Stimulated activated CD8-positive, alpha-beta memory T cell treated with anti-CD3 and anti-CD28 coated beads, Interleukin-7, amount 100 ng/mL, for 48 hours (primary cell): Measurements from ENCODE around the gene AAMP.
"Not testable (repeated sequence)": the region's sequence is repeated elsewhere in the genome, so short reads cannot be mapped to it uniquely, and the experiment has no call there.

Source experiments
- DNase-seq, 2 donors: peaks; one replicate each; pipeline ENCODE4 v3.0.0-alpha.2; 2020; ENCODE audit warnings: low read depth in 1 of 2; ENCODE audit errors: extremely low read depth in 1 of 2

Gene AAMP

GRCh38 chr2:218269900-218270720 is at the start of gene AAMP, which contains the start of gene PNKD:
Gene AAMP (minus strand): TSS chr2:218270137. CDS start chr2:218270086, 51 bp downstream.
Gene PNKD (plus strand): TSS chr2:218270519. CDS start chr2:218270536, 17 bp downstream.
- peak; percentile 99 to 100 for DNase-seq

GRCh38 chr2:218318241-218318640 is 48.3 kb upstream of the AAMP start:
- no peak for DNase-seq

- no peak for DNase-seq
Measured at GRCh38 chr2:218317835-218318234, 47.9 kb upstream of the AAMP start.

GRCh38 chr2:218317303-218317630 is 47.3 kb upstream of the AAMP start:
- DNase-seq = no peak

GRCh38 chr2:218315397-218315796 is 45.5 kb upstream of the AAMP start:
- DNase-seq = no peak

GRCh38 chr2:218314764-218315163 is 44.8 kb upstream of the AAMP start:
- not testable (repeated sequence) for DNase-seq

- DNase-seq = no peak
Measured at GRCh38 chr2:218313356-218313755, 43.4 kb upstream of the AAMP start.

- DNase-seq = no peak
Measured at GRCh38 chr2:218312267-218312756, 42.4 kb upstream of the AAMP start.

GRCh38 chr2:218311541-218312266 is 41.8 kb upstream of the AAMP start:
- not testable (repeated sequence) for DNase-seq

GRCh38 chr2:218310853-218311540 is 41.1 kb upstream of the AAMP start:
- no peak for DNase-seq

GRCh38 chr2:218307415-218308090 is 37.6 kb upstream of the AAMP start:
- DNase-seq = no peak

GRCh38 chr2:218306184-218306920 is 36.4 kb upstream of the AAMP start:
- no peak for DNase-seq

- no peak for DNase-seq
Measured at GRCh38 chr2:218305383-218305782, 35.4 kb upstream of the AAMP start.

- peak; percentile 67 to 84 for DNase-seq
Measured at GRCh38 chr2:218301176-218301819, 31.4 kb upstream of the AAMP start.

- no peak for DNase-seq
Measured at GRCh38 chr2:218300141-218300540, 30.2 kb upstream of the AAMP start.

- DNase-seq = no peak
Measured at GRCh38 chr2:218298314-218298875, 28.5 kb upstream of the AAMP start.

GRCh38 chr2:218296847-218297246 is 26.9 kb upstream of the AAMP start:
- DNase-seq = no peak

GRCh38 chr2:218296200-218296599 is 26.3 kb upstream of the AAMP start:
- DNase-seq = no peak

GRCh38 chr2:218295029-218295428 is 25.1 kb upstream of the AAMP start:
- no peak for DNase-seq
